Esophagus muscularis mucosa (tissue), 4 donors: Measurements from ENCODE around the gene ATRN. TPM values are rescaled to one million over a fixed set of nuclear protein-coding genes. Genes with fewer than 3 reads are reported as not detected.
"Not testable (repeated sequence)": the region's sequence is repeated elsewhere in the genome, so short reads cannot be mapped to it uniquely, and the experiment has no call there.

Source experiments
- DNase-seq: peaks from one replicate; pipeline ENCODE4 v3.0.0-alpha.2; 2017; ENCODE audit errors: extremely low spot score
- H3K27ac ChIP-seq, 4 donors: fragments of 200-600 bp; sonication (generic); replicated peaks in 1 of 4; 1 replicate in 3 of 4; 2 replicates in 1 of 4; pipeline ENCODE4 v1.5.1; 2016 to 2019; ENCODE audit warnings: mild to moderate bottlenecking in 1 of 4
- H3K27me3 ChIP-seq, 4 donors: fragments of 200-600 bp; sonication (generic); one replicate each; pipeline versions ENCODE4 v1.5.1 to v1.6.0; 2016 to 2019
- H3K36me3 ChIP-seq, 4 donors: fragments of 200-600 bp; sonication (generic); one replicate each; pipeline ENCODE4 v1.5.1; 2016 to 2019
- H3K4me1 ChIP-seq, 4 donors: fragments of 200-600 bp; sonication (generic); one replicate each; pipeline ENCODE4 v1.5.1; 2016 to 2019
- H3K4me3 ChIP-seq, 4 donors: fragments of 200-600 bp; sonication (generic); 1 replicate in 2 of 4; 2 replicates in 2 of 4; pipeline ENCODE4 v1.5.1; 2016 to 2019; ENCODE audit warnings: mild to moderate bottlenecking in 4 of 4, moderate library complexity in 1 of 4
- H3K9me3 ChIP-seq, 4 donors: fragments of 200-600 bp; sonication (generic); 1 replicate in 3 of 4; 2 replicates in 1 of 4; pipeline ENCODE4 v1.5.1; 2016 to 2019
- CTCF ChIP-seq, 3 experiments: fragments of 200-600 bp in 2 of 3; fragments of 450-650 bp in 1 of 3; sonication (generic) in 2 of 3; IDR thresholded peaks; one replicate each; pipeline ENCODE4 v1.5.1; 2017 to 2019; ENCODE audit warnings: antibody characterized with exemption in 3 of 3, mild to moderate bottlenecking in 2 of 3, moderate library complexity in 1 of 3
- EP300 ChIP-seq: sonication (generic); formaldehyde crosslinking; IDR thresholded peaks from one replicate; pipeline ENCODE4 v1.6.1; 2017; ENCODE audit warnings: antibody characterized with exemption
- POLR2A ChIP-seq: fragments of 450-650 bp; IDR thresholded peaks from one replicate; pipeline ENCODE4 v1.6.1; 2017; ENCODE audit warnings: antibody characterized with exemption, moderate library complexity, mild to moderate bottlenecking, low read depth
- POLR2AphosphoS5 ChIP-seq, 2 donors: sonication (generic); formaldehyde crosslinking; IDR thresholded peaks; one replicate each; pipeline ENCODE4 v1.6.1; 2017; ENCODE audit warnings: antibody characterized with exemption in 2 of 2
- WGBS: methylation state at CpG from one replicate; pipeline ENCODE4 v1.1.5; 2018; 5-methylcytosine and 5-hydroxymethylcytosine counted together
- intact Hi-C: fragments of 100-400 bp; cut with DNase I; formaldehyde crosslinking; loops from one replicate; pipeline ENCODE4 v1.15.1; 2023
- total RNA-seq, 4 donors: library from RNA; depleted of rRNA; stranded (reverse); fragments of >200 nt; gene quantifications; one replicate each; pipeline versions ENCODE4 v1.1.0 to v1.2.1, GENCODE V29; 2016

Gene ATRN
- total RNA-seq, 4 donors from 2014 or later = 14.1 to 19.1 (median 18.0) TPM

- WGBS = 94% methylated on average over 2 of the region's 2 CpGs
- no peaks in the 10 kb centered on the region for H3K9me3 ChIP-seq
- no peaks in the 10 kb centered on the region for H3K36me3 ChIP-seq
- H3K27ac ChIP-seq = no peak overlapping the region
- TF ChIP-seq EP300 (no peak), POLR2AphosphoS5 (IDR thresholded peaks at IDR 0.05) (no peak), POLR2A (no peak), CTCF (IDR thresholded peaks at IDR 0.05) (no peak)
- intact Hi-C loops = no loop called here
- H3K27me3 ChIP-seq = no peaks in the 10 kb centered on the region
- peaks cover 0 to 2% (median 0%) of the 10 kb centered on the region in 4 donors for H3K4me1 ChIP-seq
- H3K4me3 ChIP-seq = no peak overlapping the region
- no peak for DNase-seq
These were observed 32.1 kb downstream of the ATRN start for GRCh38 chr20:3502878-3503277.

GRCh38 chr20:3505148-3505547, 34.3 kb downstream of the ATRN start:
- intact Hi-C loops = no loop called here
- Histone ChIP-seq H3K36me3 (no peaks in the 10 kb centered on the region), H3K27me3 (no peaks in the 10 kb centered on the region), H3K9me3 (no peaks in the 10 kb centered on the region), H3K4me1 (peaks cover 0 to 10% (median 0%) of the 10 kb centered on the region in 4 donors), H3K27ac (no peak overlapping the region), H3K4me3 (no peak overlapping the region)
- DNase-seq = no peak
- 87% methylated on average over 4 of the region's 4 CpGs for WGBS
- TF ChIP-seq CTCF (IDR thresholded peaks at IDR 0.05) (no peak), POLR2A (no peak), POLR2AphosphoS5 (IDR thresholded peaks at IDR 0.05) (no peak), EP300 (no peak)

- WGBS = 88% methylated on average over 2 of the region's 2 CpGs
- TF ChIP-seq CTCF (IDR thresholded peaks at IDR 0.05) (no peak), POLR2A (no peak), EP300 (no peak), POLR2AphosphoS5 (IDR thresholded peaks at IDR 0.05) (no peak)
- H3K36me3 ChIP-seq = no peaks in the 10 kb centered on the region
- peaks cover 0 to 10% (median 0%) of the 10 kb centered on the region in 4 donors for H3K4me1 ChIP-seq
- intact Hi-C loops = no loop called here
- DNase-seq = no peak
- H3K4me3 ChIP-seq = no peak overlapping the region
- H3K9me3 ChIP-seq = no peaks in the 10 kb centered on the region
- H3K27ac ChIP-seq = no peak overlapping the region
- H3K27me3 ChIP-seq = no peaks in the 10 kb centered on the region
These were observed 38.2 kb downstream of the ATRN start for GRCh38 chr20:3509064-3509463.

- Histone ChIP-seq H3K36me3 (no peaks in the 10 kb centered on the region), H3K4me3 (no peak overlapping the region), H3K4me1 (peaks cover 0 to 10% (median 0%) of the 10 kb centered on the region in 4 donors), H3K9me3 (no peaks in the 10 kb centered on the region), H3K27me3 (no peaks in the 10 kb centered on the region), H3K27ac (no peak overlapping the region)
- TF ChIP-seq POLR2A (no peak), POLR2AphosphoS5 (IDR thresholded peaks at IDR 0.05) (no peak), EP300 (no peak)
- intact Hi-C loops = no loop called here
- WGBS = 40% methylated on average over 2 of the region's 2 CpGs
- DNase-seq = no peak
These were observed 39.3 kb downstream of the ATRN start for GRCh38 chr20:3510110-3510509.

- H3K27ac ChIP-seq, H3K36me3 ChIP-seq, DNase-seq, H3K9me3 ChIP-seq, H3K27me3 ChIP-seq, intact Hi-C loops, H3K4me3 ChIP-seq: not testable (repeated sequence)
- peaks cover 0 to 10% (median 0%) of the 10 kb centered on the region in 4 donors for H3K4me1 ChIP-seq
- 100% methylated on average over 3 of the region's 3 CpGs for WGBS
These were observed 41.4 kb downstream of the ATRN start for GRCh38 chr20:3512239-3512638.

GRCh38 chr20:3514012-3514642, 43.3 kb downstream of the ATRN start:
- 72% methylated on average over 3 of the region's 3 CpGs for WGBS
- Histone ChIP-seq H3K9me3 (no peaks in the 10 kb centered on the region), H3K27me3 (no peaks in the 10 kb centered on the region), H3K4me3 (no peak overlapping the region), H3K27ac (no peak overlapping the region), H3K4me1 (no peaks in the 10 kb centered on the region), H3K36me3 (no peaks in the 10 kb centered on the region)
- no peak for DNase-seq
- TF ChIP-seq POLR2AphosphoS5 (IDR thresholded peaks at IDR 0.05) (no peak), EP300 (no peak), POLR2A (no peak), CTCF (IDR thresholded peaks at IDR 0.05) (no peak)
- intact Hi-C loops = no loop called here
